Sigmoid colon (tissue), 4 donors: Measurements from ENCODE around the gene PAH.

ENCODE experiments used
- CTCF ChIP-seq, 4 experiments: fragments of 450-650 bp in 3 of 4; fragments of 200-600 bp in 1 of 4; IDR thresholded peaks; one replicate each; pipeline ENCODE4 v1.5.1; 2016 to 2019; ENCODE audit warnings: antibody characterized with exemption in 4 of 4, mild to moderate bottlenecking in 3 of 4, moderate library complexity in 2 of 4
- POLR2A ChIP-seq, 2 donors: fragments of 450-650 bp; IDR thresholded peaks; one replicate each; pipeline ENCODE4 v1.6.1; 2016; ENCODE audit warnings: antibody characterized with exemption in 2 of 2, mild to moderate bottlenecking in 2 of 2, moderate library complexity in 2 of 2
- POLR2AphosphoS5 ChIP-seq, 4 donors: sonication (generic); formaldehyde crosslinking; IDR thresholded peaks; one replicate each; pipeline ENCODE4 v1.6.1; 2017; ENCODE audit warnings: antibody characterized with exemption in 4 of 4

GRCh38 chr12:102811110-102811737, 105.8 kb downstream of the PAH start:
- TF ChIP-seq POLR2A (IDR thresholded peaks at IDR 0.05) (no peak), CTCF (IDR thresholded peaks at IDR 0.05) (peak in 1 of 4 experiments; percentile 15), POLR2AphosphoS5 (IDR thresholded peaks at IDR 0.05) (no peak)
